NOMO-1 (cell line): ENCODE data around the gene KIRREL1.

Source experiments
- DNase-seq, 2 experiments: peaks; one replicate each; lab custom pipeline; 2025; ENCODE audit not compliant: unreplicated experiment in 2 of 2; lab: John Stamatoyannopoulos, UW

Gene KIRREL1

GRCh38 chr1:158099185-158099584 is 105.7 kb downstream of the KIRREL1 start:
- DNase-seq = no peak

- DNase-seq = no peak
These were observed 107.1 kb downstream of the KIRREL1 start for GRCh38 chr1:158100498-158100897.

- no peak for DNase-seq
These were observed 108.0 kb downstream of the KIRREL1 start for GRCh38 chr1:158101455-158101854.

- DNase-seq = no peak
These were observed 108.5 kb downstream of the KIRREL1 start for GRCh38 chr1:158101927-158102326.

GRCh38 chr1:158102881-158103674 is 109.6 kb downstream of the KIRREL1 start:
- DNase-seq = no peak

- DNase-seq = no peak
These were observed 110.5 kb downstream of the KIRREL1 start for GRCh38 chr1:158103861-158104522.

GRCh38 chr1:158104891-158105290 is 111.4 kb downstream of the KIRREL1 start:
- no peak for DNase-seq

- no peak for DNase-seq
These were observed 112.1 kb downstream of the KIRREL1 start for GRCh38 chr1:158105352-158106095.

- no peak for DNase-seq
These were observed 114.5 kb downstream of the KIRREL1 start for GRCh38 chr1:158107916-158108315.

- DNase-seq = peak; percentile 55 to 60
These were observed 119.7 kb downstream of the KIRREL1 start for GRCh38 chr1:158112994-158113758.

- DNase-seq = no peak
These were observed 120.3 kb downstream of the KIRREL1 start for GRCh38 chr1:158113759-158114127.

GRCh38 chr1:158115126-158115525 is 121.7 kb downstream of the KIRREL1 start:
- peak in 1 of 2 experiments; percentile 51 for DNase-seq

GRCh38 chr1:158116311-158117167 is 123.1 kb downstream of the KIRREL1 start:
- no peak for DNase-seq

GRCh38 chr1:158117854-158118704 is 124.6 kb downstream of the KIRREL1 start:
- peak; percentile 37 to 46 for DNase-seq

- no peak for DNase-seq
These were observed 125.4 kb downstream of the KIRREL1 start for GRCh38 chr1:158118713-158119402.

- DNase-seq = no peak
These were observed 126.7 kb downstream of the KIRREL1 start for GRCh38 chr1:158119976-158120653.

GRCh38 chr1:158121604-158122254 is 128.3 kb downstream of the KIRREL1 start:
- DNase-seq = peak in 1 of 2 experiments; percentile 6
